ENCODE results near the gene ESPNL.

DNA sequence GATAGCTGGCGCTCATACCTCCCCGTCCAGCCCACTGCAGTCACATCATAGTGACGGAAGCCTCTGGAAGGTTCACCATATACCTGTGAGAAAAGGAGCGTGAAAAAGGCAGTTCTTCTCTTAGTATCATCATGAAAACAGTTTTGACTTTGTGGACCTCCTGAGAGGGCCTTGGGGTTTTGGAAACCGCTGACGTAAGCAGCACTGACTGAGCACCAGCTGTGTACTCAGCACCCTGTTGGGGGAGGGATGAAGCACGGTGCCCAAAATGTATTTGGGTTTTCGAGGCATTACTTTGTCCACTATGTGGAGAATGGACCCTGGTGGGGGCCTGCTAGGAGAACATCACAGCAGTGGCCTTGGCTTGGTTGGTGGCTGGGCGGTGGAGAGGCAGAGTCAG, 33.9 kb upstream of the ESPNL start:
- TF ChIP-seq CEBPB (IDR thresholded peaks at IDR 0.05; ENCODE audit: low read depth, low read length): no peak
- TF ChIP-seq, protein P1, sequence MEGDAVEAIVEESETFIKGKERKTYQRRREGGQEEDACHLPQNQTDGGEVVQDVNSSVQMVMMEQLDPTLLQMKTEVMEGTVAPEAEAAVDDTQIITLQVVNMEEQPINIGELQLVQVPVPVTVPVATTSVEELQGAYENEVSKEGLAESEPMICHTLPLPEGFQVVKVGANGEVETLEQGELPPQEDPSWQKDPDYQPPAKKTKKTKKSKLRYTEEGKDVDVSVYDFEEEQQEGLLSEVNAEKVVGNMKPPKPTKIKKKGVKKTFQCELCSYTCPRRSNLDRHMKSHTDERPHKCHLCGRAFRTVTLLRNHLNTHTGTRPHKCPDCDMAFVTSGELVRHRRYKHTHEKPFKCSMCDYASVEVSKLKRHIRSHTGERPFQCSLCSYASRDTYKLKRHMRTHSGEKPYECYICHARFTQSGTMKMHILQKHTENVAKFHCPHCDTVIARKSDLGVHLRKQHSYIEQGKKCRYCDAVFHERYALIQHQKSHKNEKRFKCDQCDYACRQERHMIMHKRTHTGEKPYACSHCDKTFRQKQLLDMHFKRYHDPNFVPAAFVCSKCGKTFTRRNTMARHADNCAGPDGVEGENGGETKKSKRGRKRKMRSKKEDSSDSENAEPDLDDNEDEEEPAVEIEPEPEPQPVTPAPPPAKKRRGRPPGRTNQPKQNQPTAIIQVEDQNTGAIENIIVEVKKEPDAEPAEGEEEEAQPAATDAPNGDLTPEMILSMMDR (conservative IDR thresholded peaks at IDR 0.05; ENCODE audit: low read depth, low read length): no peak

All from IMR-90 (cell line).